GM18909 (cell line): Measurements from ENCODE around the gene FLNC.

Source experiments
- ATAC-seq: cut with Tn5 transposase; IDR thresholded peaks from one replicate; pipeline ENCODE4 v1.9.1; 2021; ENCODE audit warnings: mild to moderate bottlenecking; ENCODE audit not compliant: unreplicated experiment, poor library complexity

The FLNC gene

GRCh38 chr7:128875523-128875948 is 45.3 kb downstream of the FLNC start:
- no peak for ATAC-seq

GRCh38 chr7:128876127-128876526 is 45.9 kb downstream of the FLNC start:
- ATAC-seq: no peak

- ATAC-seq: no peak
These were observed 46.4 kb downstream of the FLNC start for GRCh38 chr7:128876586-128876977.

GRCh38 chr7:128876978-128877755 is 47.0 kb downstream of the FLNC start:
- ATAC-seq: no peak

- no peak for ATAC-seq
These were observed 47.5 kb downstream of the FLNC start for GRCh38 chr7:128877756-128878120.

GRCh38 chr7:128878226-128879105 is 48.3 kb downstream of the FLNC start:
- no peak for ATAC-seq

- no peak for ATAC-seq
These were observed 49.3 kb downstream of the FLNC start for GRCh38 chr7:128879461-128879938.

GRCh38 chr7:128879939-128880746 is 49.9 kb downstream of the FLNC start:
- ATAC-seq: no peak

GRCh38 chr7:128880791-128881457 is 50.7 kb downstream of the FLNC start:
- no peak for ATAC-seq

- no peak for ATAC-seq
These were observed 51.4 kb downstream of the FLNC start for GRCh38 chr7:128881458-128882125.

- ATAC-seq: no peak
These were observed 51.9 kb downstream of the FLNC start for GRCh38 chr7:128882134-128882533.

GRCh38 chr7:128883622-128884448 is 53.6 kb downstream of the FLNC start:
- peak; percentile 60 for ATAC-seq

- no peak for ATAC-seq
These were observed 54.6 kb downstream of the FLNC start for GRCh38 chr7:128884561-128885369.

- ATAC-seq: no peak
These were observed 55.4 kb downstream of the FLNC start for GRCh38 chr7:128885370-128886187.

- ATAC-seq: no peak
These were observed 56.4 kb downstream of the FLNC start for GRCh38 chr7:128886391-128887168.
